ENCODE data around the gene MCRIP2.

Gene MCRIP2

DNA sequence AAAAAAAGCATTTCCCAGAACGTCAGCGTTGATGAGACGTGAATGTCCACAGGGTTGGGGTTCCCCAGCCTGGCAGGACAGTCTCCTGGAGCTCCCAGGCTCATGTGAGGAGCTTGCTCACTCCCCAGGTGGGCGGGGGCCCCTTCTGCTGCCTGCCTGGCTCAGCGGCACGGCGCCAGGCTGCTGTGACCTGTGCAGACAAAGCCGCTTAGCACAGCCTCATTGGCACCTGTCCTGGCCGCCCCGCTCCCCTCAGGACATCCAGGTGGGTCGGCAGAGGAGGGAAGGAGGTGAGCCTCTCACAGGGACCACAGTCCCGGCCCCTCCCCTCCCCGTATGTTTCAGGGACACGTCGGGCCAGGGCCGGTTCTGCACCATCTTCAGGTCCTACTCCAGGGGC lies 23.8 kb upstream of the MCRIP2 start:
- DNase-seq: no peak

DNA sequence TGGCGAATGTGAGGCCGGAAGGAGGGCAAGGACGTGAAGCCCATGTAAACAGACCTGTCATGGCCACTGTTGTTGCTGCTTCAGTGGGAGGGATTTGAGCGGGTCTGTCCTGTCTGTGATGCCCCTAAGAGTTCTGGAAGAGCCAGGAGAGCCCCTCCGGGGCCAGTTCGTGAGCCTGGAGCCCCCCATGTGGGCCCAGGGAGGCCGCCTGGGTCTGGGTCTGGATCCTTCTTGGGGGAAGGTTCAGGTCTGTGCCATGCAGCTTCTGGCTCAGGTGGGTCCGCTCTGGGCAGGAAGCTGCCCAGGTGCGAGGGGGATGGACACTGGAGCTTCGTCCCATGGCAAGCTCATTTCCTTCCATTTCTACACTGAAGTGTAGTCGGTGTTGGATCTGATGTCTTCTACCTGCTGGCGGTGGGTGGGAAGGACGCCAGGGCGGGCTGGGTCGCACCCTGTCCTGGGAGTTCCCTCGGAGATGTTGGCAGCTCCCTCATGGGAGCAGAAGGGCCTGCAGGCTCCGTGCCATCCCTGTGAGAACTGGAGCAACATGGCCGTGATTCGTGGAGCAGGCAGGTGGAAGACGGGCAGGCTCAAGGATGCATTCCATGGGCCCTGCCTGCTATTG lies 22.0 kb upstream of the MCRIP2 start:
- no peak for DNase-seq

DNA sequence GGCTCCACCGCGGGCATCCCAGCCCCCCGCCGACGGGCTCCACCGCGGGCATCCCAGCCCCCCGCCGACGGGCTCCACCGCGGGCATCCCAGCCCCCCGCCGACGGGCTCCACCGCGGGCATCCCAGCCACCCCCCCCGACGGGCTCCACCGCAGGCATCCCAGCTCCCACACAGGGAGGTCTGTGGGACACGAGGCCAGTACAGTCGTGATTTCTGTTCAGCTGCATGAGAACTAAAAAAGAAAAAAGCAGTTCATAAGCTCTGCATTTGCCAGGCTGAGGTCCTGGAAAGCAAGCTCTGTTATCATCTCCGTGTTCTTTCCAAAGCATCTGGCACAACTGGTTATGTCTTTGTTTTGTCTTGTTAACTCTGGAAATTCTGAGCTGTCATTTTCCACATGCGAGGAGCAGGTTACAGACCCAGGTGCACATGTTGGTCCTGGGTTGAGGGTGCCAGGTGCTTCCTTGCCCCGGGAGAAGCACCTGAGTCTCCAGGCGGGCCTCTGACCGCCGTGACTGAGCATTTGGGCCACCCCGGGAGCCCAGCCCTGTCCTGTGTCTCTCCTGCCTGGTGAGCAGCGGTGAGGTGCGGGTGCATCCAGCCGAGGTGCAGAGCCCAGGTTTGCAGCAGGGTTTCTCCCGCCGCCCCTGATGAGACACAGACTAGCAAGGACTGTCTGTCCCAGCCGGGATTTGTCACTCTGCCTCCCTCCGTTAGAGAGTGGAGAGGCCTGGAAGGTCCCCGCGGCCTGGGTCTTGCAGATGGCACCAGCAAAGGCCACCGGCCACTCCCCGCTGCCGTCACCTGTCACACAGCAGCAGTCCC lies 20.7 kb upstream of the MCRIP2 start:
- DNase-seq: no peak

- no peak for DNase-seq
Measured at GRCh38 chr16:621526-622105, 20.0 kb upstream of the MCRIP2 start.

GRCh38 chr16:622920-623280 lies 18.7 kb upstream of the MCRIP2 start:
- no peak for DNase-seq

- no peak for DNase-seq
Measured at GRCh38 chr16:624526-625070, 17.0 kb upstream of the MCRIP2 start.

- no peak for DNase-seq
Measured at GRCh38 chr16:625117-625976, 16.3 kb upstream of the MCRIP2 start.

- DNase-seq: no peak
Measured at GRCh38 chr16:625977-626765, 15.5 kb upstream of the MCRIP2 start.

- DNase-seq: no peak
Measured at GRCh38 chr16:626787-627453, 14.7 kb upstream of the MCRIP2 start.

DNA sequence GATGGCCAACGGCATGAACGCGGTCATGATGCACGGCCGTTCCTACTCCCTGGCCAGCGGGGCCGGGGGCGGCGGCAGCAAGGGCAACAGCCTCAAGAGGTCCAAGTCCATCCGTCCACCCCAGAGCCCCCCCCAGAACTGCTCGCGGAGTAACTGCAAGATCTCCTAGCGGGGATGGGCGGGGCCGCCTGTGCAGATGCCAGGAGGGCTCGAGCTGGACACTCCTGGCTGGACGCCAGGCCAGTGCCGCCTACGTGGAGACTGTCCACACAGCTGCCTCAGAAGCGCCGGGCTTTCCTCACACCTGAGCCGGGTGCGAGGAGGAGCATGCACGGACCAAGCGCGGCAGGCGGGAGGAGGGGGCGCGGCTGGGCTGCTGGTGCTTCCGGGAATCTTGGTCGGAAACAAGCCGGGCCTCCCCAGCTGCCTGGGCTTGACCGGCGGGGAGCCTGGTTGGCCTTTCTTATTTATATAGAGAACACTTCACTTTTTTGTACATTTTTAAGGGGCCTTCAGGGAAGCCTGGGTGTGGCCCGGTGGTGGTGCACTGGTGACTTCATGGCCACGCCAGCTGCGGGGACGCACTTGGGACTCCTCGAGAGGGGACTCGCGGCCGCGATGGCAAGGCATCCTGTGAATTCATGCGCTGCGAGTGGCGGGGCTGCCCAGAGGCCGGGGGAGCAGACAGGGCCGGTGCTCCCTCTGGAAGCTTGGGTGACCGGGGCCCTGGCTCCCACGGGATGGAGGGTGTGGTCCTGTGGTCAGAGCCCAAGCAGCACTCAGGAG lies 14.0 kb upstream of the MCRIP2 start:
- no peak for DNase-seq

- no peak for DNase-seq
Measured at GRCh38 chr16:628321-629061, 13.1 kb upstream of the MCRIP2 start.

DNA sequence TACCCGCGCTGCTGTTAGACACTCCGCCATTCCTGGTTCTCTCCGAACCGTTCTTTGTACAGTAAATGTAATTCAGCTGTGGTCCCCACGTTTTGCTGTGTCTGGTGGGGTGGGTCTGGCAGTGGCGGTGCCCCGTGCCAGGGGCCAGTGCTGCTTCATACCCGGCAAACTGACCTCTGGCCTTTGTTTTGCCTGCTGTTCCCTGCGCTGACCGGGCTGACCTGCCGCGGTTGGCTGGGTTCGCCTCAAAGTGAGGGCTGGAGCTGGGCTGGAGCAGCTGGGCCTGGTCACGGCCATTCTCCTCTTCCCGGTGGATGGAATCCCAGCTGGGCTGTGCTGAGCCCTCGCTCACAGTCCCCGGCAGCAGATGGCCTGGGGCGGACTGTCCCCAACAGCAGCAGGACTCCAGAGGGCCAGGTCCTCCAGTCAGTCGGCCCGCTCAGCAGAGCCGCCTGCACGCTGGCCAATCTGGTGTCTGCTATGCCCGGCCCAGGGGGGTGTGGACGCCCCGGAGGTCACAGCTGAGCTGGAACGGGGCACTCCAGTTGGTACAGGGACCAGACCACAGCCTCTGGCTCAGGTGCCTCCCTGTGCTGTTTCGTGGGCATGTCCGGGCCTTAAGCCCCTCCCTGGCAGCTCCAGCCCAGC lies 12.3 kb upstream of the MCRIP2 start:
- DNase-seq: no peak

- DNase-seq: no peak
Measured at GRCh38 chr16:629833-630248, 11.8 kb upstream of the MCRIP2 start.

GRCh38 chr16:630249-630814 lies 11.3 kb upstream of the MCRIP2 start:
- no peak for DNase-seq

- no peak for DNase-seq
Measured at GRCh38 chr16:630815-631405, 10.7 kb upstream of the MCRIP2 start, which contains the start of gene WFIKKN1. WFIKKN1 (plus strand) TSS chr16:630985; CDS start chr16:631254, 269 bp downstream.

- DNase-seq: no peak
Measured at GRCh38 chr16:631808-632358, 9.7 kb upstream of the MCRIP2 start.

DNA sequence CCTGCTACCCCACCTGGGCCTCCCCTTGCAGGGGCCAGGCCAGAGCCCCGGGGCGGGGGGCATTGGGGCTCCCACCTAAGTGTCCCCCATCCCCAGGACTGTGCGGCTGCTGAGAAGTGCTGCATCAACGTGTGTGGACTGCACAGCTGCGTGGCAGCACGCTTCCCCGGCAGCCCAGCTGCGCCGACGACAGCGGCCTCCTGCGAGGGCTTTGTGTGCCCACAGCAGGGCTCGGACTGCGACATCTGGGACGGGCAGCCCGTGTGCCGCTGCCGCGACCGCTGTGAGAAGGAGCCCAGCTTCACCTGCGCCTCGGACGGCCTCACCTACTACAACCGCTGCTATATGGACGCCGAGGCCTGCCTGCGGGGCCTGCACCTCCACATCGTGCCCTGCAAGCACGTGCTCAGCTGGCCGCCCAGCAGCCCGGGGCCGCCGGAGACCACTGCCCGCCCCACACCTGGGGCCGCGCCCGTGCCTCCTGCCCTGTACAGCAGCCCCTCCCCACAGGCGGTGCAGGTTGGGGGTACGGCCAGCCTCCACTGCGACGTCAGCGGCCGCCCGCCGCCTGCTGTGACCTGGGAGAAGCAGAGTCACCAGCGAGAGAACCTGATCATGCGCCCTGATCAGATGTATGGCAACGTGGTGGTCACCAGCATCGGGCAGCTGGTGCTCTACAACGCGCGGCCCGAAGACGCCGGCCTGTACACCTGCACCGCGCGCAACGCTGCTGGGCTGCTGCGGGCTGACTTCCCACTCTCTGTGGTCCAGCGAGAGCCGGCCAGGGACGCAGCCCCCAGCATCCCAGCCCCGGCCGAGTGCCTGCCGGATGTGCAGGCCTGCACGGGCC lies 8.9 kb upstream of the MCRIP2 start:
- no peak for DNase-seq
